ENCODE measurements around the gene USP6NL. TPM values are rescaled to one million over a fixed set of nuclear protein-coding genes. Genes with fewer than 3 reads are reported as not detected.

USP6NL gene
- total RNA-seq, 1 experiment from 2014 or later: 35.6 TPM

DNA sequence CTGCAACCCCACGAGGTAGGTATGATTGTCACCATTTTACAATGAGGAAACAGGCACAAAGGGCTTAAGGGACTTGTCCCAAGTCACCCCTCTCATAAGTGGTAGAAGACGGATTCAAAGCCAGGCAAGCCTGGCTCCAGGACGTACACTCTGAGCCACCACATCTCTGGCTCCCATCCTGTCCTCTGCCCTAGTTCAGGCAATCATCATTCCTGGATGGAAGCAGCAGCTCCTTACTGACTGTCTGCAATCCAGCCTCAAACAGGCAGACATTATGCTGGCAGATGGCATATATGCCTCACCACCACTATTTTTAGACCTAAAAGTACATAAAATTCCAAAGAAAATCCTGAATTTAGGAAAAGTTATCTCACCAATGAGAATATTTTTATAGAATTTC lies 100.7 kb downstream of the USP6NL start:
- H3K27ac Mint-ChIP-seq (ENCODE audit: unreplicated experiment): no peak overlapping the region
- intact Hi-C loops (cut with micrococcal nuclease; ENCODE audit: unreplicated experiment): no loop called here
- Histone ChIP-seq H3K27me3 (replicated peaks; ENCODE audit: control insufficient read depth, insufficient read depth, low read length) (no peaks in the 10 kb centered on the region), H3K36me3 (ENCODE audit: control insufficient read depth, insufficient read depth, low read length) (peaks cover under 1% of the 10 kb centered on the region; the same call in 1 of the 2 replicates), H3K4me1 (peaks cover 10% of the 10 kb centered on the region), H3K4me3 (ENCODE audit: low read depth, low read length) (no peak overlapping the region), H3K9me3 (no peaks in the 10 kb centered on the region)
- H3K9me3 Mint-ChIP-seq (ENCODE audit: unreplicated experiment): no peaks in the 10 kb centered on the region
- H3K4me3 Mint-ChIP-seq (ENCODE audit: unreplicated experiment): no peak overlapping the region
- POLR2A ChIA-PET: no interaction called here
- peaks cover 9% of the 10 kb centered on the region for H3K4me1 Mint-ChIP-seq (ENCODE audit: low read depth, unreplicated experiment)
- peaks cover 10% of the 10 kb centered on the region for H3K36me3 Mint-ChIP-seq (ENCODE audit: insufficient read depth, unreplicated experiment)
- TF ChIP-seq, protein P1, sequence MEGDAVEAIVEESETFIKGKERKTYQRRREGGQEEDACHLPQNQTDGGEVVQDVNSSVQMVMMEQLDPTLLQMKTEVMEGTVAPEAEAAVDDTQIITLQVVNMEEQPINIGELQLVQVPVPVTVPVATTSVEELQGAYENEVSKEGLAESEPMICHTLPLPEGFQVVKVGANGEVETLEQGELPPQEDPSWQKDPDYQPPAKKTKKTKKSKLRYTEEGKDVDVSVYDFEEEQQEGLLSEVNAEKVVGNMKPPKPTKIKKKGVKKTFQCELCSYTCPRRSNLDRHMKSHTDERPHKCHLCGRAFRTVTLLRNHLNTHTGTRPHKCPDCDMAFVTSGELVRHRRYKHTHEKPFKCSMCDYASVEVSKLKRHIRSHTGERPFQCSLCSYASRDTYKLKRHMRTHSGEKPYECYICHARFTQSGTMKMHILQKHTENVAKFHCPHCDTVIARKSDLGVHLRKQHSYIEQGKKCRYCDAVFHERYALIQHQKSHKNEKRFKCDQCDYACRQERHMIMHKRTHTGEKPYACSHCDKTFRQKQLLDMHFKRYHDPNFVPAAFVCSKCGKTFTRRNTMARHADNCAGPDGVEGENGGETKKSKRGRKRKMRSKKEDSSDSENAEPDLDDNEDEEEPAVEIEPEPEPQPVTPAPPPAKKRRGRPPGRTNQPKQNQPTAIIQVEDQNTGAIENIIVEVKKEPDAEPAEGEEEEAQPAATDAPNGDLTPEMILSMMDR (IDR thresholded peaks at IDR 0.05; ENCODE audit: insufficient read depth in 1 of 2, low read depth in 1 of 2, low read length in 1 of 2, severe bottlenecking in 1 of 2, unreplicated experiment in 1 of 2): no peak
- DNase-seq: no peak
- CTCF ChIA-PET: no interaction called here
- BruUV-seq (replicated peaks): no TSS peak
- H3K27me3 Mint-ChIP-seq (ENCODE audit: insufficient read depth, unreplicated experiment): no peaks in the 10 kb centered on the region

DNA sequence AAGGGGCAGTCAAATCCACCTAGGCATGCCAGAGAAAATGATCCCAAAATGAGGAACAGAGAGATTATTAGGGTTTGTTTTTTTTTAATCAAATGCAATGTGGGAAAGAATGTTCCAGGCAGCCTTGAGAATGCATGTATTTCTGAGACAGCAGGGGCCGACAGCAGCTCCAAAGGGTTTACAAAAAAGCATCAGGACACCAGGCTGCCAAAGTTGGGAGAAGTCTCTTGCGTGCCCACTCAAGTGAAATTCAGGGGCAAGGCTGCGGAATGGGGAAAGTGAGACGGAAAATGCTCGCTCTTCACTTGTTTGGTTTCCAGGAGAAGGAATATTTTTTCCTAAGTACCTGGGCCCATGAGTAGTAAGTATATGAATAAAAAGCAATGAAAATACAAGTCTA lies 101.2 kb downstream of the USP6NL start:
- H3K27me3 ChIP-seq (replicated peaks; ENCODE audit: control insufficient read depth, insufficient read depth, low read length): no peaks in the 10 kb centered on the region
- Mint-ChIP-seq H3K27ac (ENCODE audit: unreplicated experiment) (no peak overlapping the region), H3K4me3 (ENCODE audit: unreplicated experiment) (no peak overlapping the region), H3K27me3 (ENCODE audit: insufficient read depth, unreplicated experiment) (no peaks in the 10 kb centered on the region), H3K36me3 (ENCODE audit: insufficient read depth, unreplicated experiment) (peaks cover 6% of the 10 kb centered on the region), H3K4me1 (ENCODE audit: low read depth, unreplicated experiment) (peaks cover 9% of the 10 kb centered on the region), H3K9me3 (ENCODE audit: unreplicated experiment) (no peaks in the 10 kb centered on the region)
- no peaks in the 10 kb centered on the region for H3K9me3 ChIP-seq
- H3K36me3 ChIP-seq (ENCODE audit: control insufficient read depth, insufficient read depth, low read length): peaks cover 1% of the 10 kb centered on the region; the same call in 1 of the 2 replicates
- BruUV-seq (replicated peaks): no TSS peak
- intact Hi-C loops (cut with micrococcal nuclease; ENCODE audit: unreplicated experiment): no loop called here
- DNase-seq: no peak
- ChIA-PET CTCF (no interaction called here), POLR2A (no interaction called here)
- H3K4me3 ChIP-seq (ENCODE audit: low read depth, low read length): no peak overlapping the region
- TF ChIP-seq, protein P1 (IDR thresholded peaks at IDR 0.05; ENCODE audit: insufficient read depth in 1 of 2, low read depth in 1 of 2, low read length in 1 of 2, severe bottlenecking in 1 of 2, unreplicated experiment in 1 of 2): no peak
- peaks cover 11% of the 10 kb centered on the region for H3K4me1 ChIP-seq

DNA sequence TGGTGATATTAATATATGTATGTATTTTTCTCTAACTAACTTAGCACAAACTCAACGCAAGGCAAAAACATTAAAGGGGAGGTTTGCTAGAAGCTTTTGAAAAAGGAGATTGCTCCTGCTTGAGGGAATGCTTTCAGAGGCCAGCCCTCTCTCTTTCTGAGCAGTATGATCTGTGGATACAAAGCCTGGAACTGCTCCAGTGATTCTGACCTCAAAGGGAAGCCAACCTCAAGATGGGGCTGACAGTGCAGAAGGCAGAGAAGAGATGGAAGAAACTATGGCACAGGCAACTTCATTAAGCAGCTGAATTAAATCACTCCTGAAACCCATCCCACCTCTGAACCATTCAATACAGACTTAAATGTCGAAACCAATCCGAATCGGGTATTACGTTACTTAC lies 102.4 kb downstream of the USP6NL start:
- Mint-ChIP-seq H3K36me3 (ENCODE audit: insufficient read depth, unreplicated experiment) (peaks cover 5% of the 10 kb centered on the region), H3K4me1 (ENCODE audit: low read depth, unreplicated experiment) (peaks cover 17% of the 10 kb centered on the region), H3K4me3 (ENCODE audit: unreplicated experiment) (no peak overlapping the region), H3K9me3 (ENCODE audit: unreplicated experiment) (no peaks in the 10 kb centered on the region), H3K27me3 (ENCODE audit: insufficient read depth, unreplicated experiment) (no peaks in the 10 kb centered on the region), H3K27ac (ENCODE audit: unreplicated experiment) (no peak overlapping the region)
- ChIA-PET POLR2A (no interaction called here), CTCF (interaction anchor here (1.0 kb wide), 1 partner anchor 249 kb away, joined by 3 read pairs; no protein-coding TSS in a partner anchor)
- Histone ChIP-seq H3K36me3 (ENCODE audit: control insufficient read depth, insufficient read depth, low read length) (peaks cover 1% of the 10 kb centered on the region; the same call in 1 of the 2 replicates), H3K9me3 (no peaks in the 10 kb centered on the region), H3K27me3 (replicated peaks; ENCODE audit: control insufficient read depth, insufficient read depth, low read length) (no peaks in the 10 kb centered on the region), H3K4me3 (ENCODE audit: low read depth, low read length) (no peak overlapping the region), H3K4me1 (peaks cover 17% of the 10 kb centered on the region)
- no peak for DNase-seq
- intact Hi-C loops (cut with micrococcal nuclease; ENCODE audit: unreplicated experiment): no loop called here
- TF ChIP-seq, protein P1 (IDR thresholded peaks at IDR 0.05; ENCODE audit: insufficient read depth in 1 of 2, low read depth in 1 of 2, low read length in 1 of 2, severe bottlenecking in 1 of 2, unreplicated experiment in 1 of 2): no peak
- no TSS peak for BruUV-seq (replicated peaks)

Measured in Caco-2 (cell line).